T follicular helper cell (primary cell): Measurements from ENCODE around the gene MARCHF10.
A peak's percentile ranks its signal among the peaks of the same experiment; 100 is the strongest.

Experiments
- DNase-seq: peaks from one replicate; pipeline ENCODE4 v3.0.0-alpha.2; 2020; ENCODE audit warnings: low read depth

MARCHF10 gene

DNA sequence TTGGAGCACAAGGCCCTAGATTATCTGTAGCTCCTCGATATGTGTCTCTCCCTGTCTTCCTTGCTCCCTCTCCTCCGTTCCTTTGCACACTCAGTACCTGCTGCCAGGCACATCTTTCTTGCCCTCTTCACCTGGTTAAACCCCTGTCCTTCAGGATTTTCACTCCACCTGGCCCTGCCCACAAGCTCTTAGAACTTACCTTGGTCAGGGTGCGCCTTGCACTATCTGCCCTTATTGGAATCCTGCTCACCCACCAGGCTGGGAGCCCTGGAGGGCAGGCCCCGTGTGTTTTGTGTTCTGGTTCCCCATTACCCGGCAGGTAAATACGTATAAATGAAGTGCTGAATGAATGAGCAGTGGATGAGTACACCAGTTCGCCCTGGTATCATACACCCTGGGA, 54.6 kb downstream of the MARCHF10 start:
- DNase-seq, result no peak

- DNase-seq, result no peak
These were observed 56.9 kb downstream of the MARCHF10 start for GRCh38 chr17:62751060-62751691.

GRCh38 chr17:62750631-62751051, 57.5 kb downstream of the MARCHF10 start:
- no peak for DNase-seq

DNA sequence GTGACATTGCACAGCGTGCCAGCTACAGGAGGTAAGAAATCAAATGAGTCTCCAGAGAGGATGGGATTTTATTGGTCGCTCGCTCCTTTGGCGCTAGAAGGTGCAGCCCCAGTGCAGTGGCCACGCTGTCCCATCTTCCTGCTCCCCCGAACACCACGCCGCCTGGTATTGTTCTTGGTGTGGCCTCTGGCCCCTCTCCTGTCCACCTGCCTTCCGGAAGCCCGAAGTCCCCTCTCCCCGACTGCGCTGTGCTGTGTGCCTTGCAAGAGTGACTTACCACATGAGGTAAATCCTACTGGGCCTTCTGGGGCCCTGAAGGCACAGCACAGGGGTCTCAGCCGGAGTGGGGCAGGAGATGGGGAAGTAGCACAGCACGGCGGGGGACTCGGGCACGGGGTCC, 58.2 kb downstream of the MARCHF10 start:
- no peak for DNase-seq

- DNase-seq, result no peak
These were observed 61.2 kb downstream of the MARCHF10 start for GRCh38 chr17:62746941-62747340.

GRCh38 chr17:62745806-62746205, 62.3 kb downstream of the MARCHF10 start:
- no peak for DNase-seq

DNA sequence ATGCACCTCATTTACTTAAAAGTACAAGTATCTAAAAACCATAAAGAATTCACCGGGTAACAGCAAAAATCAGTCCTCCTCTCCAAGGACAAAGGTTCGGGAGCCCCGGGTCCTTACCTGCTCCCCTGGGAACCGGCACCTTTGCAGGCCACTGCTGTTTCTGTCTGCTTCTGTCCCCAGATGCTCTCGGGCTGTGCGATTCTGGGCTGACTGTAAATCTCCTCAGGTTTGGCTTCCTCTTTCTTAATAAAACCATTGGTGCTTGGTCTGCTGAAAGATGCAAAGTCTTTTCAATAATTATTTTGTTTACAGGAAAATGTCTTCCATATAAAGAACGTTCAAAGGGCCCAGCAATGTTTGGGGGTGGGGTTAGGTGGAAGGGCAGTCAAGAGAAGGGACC, 63.9 kb downstream of the MARCHF10 start:
- no peak for DNase-seq

DNA sequence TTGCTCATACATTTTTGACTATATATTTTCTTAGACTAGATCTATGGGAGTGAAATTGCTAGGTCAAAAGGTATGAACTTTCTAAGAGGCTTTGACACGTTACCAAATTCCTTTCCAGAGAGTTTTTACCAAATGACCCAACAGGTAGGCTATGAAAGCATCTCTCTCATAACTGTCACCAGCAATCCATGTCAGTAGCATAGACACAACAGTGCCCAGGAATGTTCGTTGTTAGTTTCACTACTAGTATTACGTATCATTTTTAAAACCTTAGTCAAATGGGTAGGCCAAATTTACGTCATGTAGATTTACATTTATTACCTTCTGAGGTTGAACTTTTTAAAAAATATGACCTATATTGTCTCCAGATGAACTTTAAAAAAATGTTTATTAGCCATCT, 66.8 kb downstream of the MARCHF10 start:
- DNase-seq, result no peak

DNA sequence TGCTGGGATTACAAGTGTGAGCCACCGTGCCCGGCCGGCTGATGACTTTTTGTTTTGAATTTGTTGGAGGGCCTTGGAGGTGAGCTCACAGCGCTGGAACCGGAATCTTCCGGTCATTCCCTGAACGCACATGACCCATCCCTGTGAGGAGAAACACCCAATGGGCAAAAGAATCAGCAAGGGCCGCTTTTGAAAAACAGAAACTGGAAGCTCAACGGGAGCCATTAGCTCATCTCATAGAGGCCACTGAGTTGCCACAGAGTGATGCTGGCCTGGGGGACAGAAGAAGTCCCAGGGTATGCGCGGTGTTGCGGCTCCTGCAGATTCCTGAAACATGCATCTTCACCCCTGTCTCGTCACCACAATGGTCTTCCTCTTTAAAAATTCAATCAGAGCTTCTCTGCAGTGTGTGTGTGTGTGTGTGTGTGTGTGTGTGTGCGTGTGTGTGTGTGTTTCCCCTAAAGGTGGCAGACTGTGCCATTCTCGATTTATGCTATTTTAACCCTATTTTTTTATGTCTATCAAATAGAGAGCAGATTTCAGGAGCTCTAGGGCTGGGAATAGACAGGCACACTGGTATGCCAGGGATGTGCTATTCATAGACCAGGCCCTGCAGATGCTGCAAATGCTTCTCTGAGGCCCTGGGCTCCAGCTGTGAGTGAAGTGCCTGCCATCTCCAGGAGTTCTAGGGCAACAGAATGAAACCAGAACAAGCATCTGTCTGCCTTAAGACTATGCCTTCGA, 68.3 kb downstream of the MARCHF10 start:
- DNase-seq, result no peak

DNA sequence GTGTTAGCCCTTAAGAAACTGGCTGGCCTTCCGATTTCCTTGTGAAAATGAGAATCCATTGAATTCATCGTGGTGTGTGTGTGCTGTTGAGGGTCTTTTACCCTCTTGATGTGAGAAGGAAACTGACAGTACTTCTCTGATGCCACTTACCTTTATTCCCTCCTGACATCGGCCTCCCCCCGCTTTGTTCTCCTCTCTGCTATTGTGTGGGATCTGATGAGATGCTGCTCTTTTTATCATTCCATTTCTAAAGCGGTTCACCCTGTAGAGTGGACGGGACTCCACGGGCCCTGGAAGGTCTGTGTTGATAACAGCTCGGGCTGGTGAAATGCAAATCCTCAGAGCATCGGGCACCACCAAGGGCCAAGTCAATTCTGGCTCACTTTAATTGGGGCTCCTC, 69.8 kb downstream of the MARCHF10 start:
- DNase-seq, result no peak

- no peak for DNase-seq
These were observed 70.6 kb downstream of the MARCHF10 start for GRCh38 chr17:62737513-62737912.

DNA sequence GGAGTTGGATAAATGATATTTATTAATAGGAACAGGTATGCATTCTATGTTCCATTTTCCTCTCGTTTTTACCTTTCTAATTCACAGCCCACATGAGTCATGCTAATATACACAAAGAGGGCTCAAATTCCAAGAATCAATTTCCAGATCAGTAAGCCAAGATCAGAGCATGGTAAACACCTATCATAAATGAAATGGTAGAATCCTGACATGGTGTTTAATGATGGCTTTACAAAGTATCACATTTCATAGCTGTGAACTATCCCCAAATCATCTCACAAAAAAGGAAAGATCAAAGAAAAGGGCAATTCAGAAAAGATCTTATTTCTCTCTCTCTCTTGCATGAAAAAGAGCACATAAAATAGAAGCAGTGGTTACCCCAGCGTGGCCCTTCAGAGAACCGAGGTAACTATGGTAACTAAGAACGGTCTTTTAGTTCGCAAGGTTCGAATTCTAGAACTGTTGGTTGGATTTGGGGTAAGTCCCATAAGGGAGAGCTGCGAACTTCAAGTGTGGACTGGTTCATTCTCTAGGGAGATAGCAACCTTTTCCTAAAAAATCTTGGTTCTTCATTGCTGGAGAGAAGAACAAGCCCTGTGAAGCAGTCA, 73.0 kb downstream of the MARCHF10 start:
- no peak for DNase-seq

- no peak for DNase-seq
These were observed 76.0 kb downstream of the MARCHF10 start for GRCh38 chr17:62732125-62732524.

DNA sequence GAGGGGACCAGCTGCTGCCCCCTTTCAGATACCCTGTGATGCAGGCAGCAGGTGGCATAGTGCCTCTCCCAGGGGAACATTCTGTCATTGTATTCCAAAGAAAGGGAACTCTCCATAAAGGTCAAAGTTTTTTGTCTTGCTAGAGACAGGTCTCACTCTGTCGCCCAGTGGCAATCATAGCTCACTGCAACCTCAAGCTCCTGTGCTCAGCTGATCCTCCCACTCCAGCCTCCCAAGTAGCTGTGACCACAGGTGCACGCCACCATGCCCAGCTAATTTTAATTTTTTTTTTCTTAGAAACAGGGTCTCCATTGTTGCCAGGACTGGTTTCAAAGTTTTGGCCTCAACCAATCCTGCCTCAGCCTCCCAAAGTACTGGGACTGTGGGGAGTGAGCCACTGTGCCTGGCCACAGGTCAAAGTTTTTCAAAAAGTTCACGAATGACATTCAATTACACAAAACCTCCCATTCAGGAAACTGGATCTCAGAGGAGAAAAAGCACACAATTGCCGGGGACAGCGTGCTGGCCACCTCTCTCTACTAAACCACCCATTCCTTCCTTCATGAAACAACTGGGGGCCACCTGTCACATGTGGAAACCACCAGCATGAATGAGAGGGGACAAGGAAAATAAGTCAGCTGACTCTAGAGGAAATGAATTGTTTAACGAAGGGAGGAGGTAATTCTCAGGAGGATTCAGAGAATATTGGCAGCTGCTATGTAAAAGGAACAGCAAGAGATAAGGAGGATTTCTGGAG, 80.0 kb downstream of the MARCHF10 start:
- DNase-seq, result no peak

DNA sequence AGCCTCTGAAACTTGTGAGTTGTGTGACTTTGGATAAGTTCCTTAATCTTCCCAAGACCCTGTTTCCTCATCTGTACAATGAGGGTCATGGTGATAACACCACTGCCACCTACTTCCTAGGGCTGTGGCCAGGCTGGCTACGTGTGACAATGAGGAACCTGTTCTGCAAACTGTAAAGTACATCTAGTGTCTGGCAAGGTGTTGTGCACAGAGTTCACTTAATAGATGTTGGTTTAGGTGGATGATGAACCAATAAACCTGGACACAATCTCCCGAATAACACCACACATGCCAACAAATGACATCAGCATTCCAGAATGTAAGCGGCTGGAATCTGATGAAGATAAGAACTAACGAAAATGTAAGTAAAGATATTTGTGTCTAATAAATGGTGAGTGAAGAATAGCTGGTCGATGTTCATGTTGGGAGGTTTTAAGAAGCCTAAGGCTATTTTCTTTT, 82.3 kb downstream of the MARCHF10 start:
- DNase-seq, result no peak

DNA sequence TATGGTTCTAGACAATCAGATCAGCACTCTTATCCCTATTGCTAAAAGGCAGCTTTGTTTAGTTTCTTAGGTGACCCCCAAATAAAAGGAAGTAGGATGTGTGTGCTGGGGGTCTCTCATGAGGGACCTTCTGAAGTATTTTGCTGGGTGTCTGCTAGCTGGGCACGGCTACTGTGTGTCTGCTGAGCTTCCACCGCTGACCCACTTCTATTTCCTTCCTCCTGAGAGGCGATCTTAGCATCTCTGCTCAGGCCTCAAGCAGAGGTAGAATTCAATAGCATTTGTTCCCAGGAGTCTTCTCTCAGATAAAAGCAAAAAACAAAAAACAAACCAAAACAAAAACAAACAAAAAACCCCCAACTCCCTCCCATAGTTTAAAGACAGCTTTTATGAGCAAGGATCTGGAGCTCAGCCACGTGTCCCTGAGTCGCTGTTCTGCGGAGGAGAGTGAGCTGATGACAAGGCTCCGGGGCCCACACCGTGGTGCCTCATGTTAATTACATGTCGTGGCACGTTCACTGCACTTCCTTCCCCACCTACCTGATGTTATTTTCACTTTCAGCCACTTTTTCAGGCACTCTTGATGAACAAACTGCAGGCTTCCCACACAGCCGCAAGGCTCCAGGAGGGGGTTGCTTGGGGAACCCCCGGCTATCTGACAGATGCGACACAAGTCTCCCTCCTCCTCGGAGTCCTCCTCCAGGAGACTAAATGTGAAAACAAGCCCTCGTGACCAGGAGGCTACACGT, 83.5 kb downstream of the MARCHF10 start:
- DNase-seq, result peak; percentile 25

DNA sequence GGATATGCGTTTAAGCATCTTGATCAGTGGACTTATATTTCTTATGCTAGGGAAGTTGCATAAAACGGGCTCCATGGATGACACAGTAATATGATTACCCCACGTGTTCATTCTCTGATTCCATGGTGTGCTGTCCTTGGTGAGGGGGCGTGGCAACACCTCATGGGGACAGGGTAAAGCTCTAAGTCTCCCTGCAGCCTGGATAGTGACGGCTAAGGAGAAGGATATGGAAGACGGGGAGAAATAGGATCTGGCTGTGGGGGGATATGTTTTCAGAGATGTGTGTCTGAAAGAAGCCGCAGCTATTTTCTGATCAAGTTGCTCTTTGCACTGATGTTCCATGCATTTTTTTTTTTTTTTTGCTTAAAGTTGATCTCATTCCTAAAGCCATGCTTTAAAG, 84.3 kb downstream of the MARCHF10 start:
- no peak for DNase-seq

DNA sequence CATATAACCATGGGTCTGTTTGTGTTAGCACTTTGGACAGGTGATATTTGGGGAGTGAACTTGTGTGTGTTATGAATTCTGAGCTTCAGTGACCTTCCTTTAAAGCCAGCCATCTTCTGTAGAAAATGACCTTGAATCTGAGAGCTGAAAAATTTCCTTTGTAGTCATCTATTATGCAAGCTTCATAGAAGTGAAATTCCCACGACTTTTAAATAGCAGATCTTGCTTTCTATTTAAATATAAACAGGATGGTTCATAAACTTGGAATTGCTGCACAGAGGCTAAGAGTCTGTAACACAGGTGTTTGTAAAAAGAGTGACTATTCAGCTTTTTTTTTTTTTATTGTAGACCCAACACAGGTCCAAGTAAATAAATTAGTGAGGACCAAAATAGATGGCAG, 85.5 kb downstream of the MARCHF10 start:
- no peak for DNase-seq

DNA sequence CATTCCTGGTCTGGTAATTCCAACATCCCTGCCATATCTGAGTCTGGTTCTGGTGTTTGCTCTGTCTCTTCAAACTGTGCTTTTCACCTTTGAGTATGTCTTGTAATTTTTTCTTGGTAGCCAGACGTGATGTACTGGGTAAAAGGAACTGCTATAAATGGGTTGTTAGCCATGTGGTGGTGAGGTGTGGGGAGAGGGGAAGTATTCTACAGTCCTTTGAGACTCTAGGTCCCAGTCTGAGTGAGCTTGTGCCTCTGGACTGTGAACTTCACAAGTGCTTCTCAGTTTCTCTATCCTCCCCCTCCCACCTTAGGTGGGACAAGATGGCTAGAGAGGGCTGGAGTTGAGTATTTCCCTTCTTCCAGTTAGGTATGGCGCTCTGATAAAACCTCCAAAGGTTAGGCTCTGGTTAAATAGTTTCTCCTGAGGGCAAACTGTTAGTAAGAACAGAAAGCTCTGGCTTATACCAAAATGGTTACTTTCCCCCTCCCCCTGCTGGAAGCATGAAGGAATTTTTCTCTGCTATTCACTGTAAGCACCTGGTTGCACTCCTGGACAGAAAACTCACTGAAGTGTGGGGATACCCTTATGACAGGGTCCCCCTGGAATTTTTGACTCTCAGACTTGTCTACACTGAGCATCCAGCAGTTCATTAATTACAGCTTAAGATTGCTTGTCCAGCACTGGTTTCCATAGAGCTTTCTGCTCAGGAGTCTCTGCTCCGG, 87.8 kb downstream of the MARCHF10 start:
- no peak for DNase-seq

- DNase-seq, result no peak
These were observed 88.5 kb downstream of the MARCHF10 start for GRCh38 chr17:62719586-62719985.

- no peak for DNase-seq
These were observed 89.7 kb downstream of the MARCHF10 start for GRCh38 chr17:62718429-62718828.
